HG03159 (cell line): Measurements from ENCODE around the gene FEN1.
A peak's percentile ranks its signal among the peaks of the same experiment; 100 is the strongest.

Experiments
- ATAC-seq: cut with Tn5 transposase; IDR thresholded peaks from one replicate; pipeline ENCODE4 v1.9.1; 2021; ENCODE audit warnings: mild to moderate bottlenecking, moderate library complexity; ENCODE audit not compliant: unreplicated experiment

Gene FEN1

GRCh38 chr11:61815790-61816735 is 23.4 kb downstream of the FEN1 start:
- peak; percentile 36 for ATAC-seq

- ATAC-seq: peak; percentile 43
These were observed 24.2 kb downstream of the FEN1 start, which contains the start of gene FADS1 for GRCh38 chr11:61816736-61817455. Gene FADS1, minus strand, starts transcription at chr11:61817003. Its CDS starts 74 bp downstream, at chr11:61816929.

- no peak for ATAC-seq
These were observed 24.9 kb downstream of the FEN1 start for GRCh38 chr11:61817471-61818202.

- ATAC-seq: no peak
These were observed 27.5 kb downstream of the FEN1 start for GRCh38 chr11:61820174-61820573.

GRCh38 chr11:61826930-61827570 is 34.3 kb downstream of the FEN1 start:
- ATAC-seq: peak; percentile 11

GRCh38 chr11:61827571-61828378 is 35.1 kb downstream of the FEN1 start, which contains the start of gene FADS2:
Gene FADS2, plus strand, starts transcription at chr11:61828300. Its CDS starts 91 bp downstream, at chr11:61828391.
- peak; percentile 37 for ATAC-seq

- no peak for ATAC-seq
These were observed 35.6 kb downstream of the FEN1 start for GRCh38 chr11:61828379-61828628.

GRCh38 chr11:61828629-61829407 is 36.1 kb downstream of the FEN1 start:
- ATAC-seq: peak; percentile 21

- ATAC-seq: no peak
These were observed 37.1 kb downstream of the FEN1 start for GRCh38 chr11:61829806-61830205.

- no peak for ATAC-seq
These were observed 37.8 kb downstream of the FEN1 start for GRCh38 chr11:61830237-61831105.

- ATAC-seq: no peak
These were observed 39.5 kb downstream of the FEN1 start for GRCh38 chr11:61832207-61832606.

GRCh38 chr11:61832754-61833153 is 40.0 kb downstream of the FEN1 start:
- no peak for ATAC-seq

GRCh38 chr11:61833471-61833870 is 40.8 kb downstream of the FEN1 start:
- no peak for ATAC-seq

- no peak for ATAC-seq
These were observed 41.2 kb downstream of the FEN1 start for GRCh38 chr11:61833926-61834277.

- peak; percentile 88 for ATAC-seq
These were observed 41.8 kb downstream of the FEN1 start for GRCh38 chr11:61834278-61835048.

GRCh38 chr11:61836193-61836592 is 43.5 kb downstream of the FEN1 start:
- ATAC-seq: no peak

GRCh38 chr11:61837411-61838005 is 44.8 kb downstream of the FEN1 start:
- no peak for ATAC-seq
